Measurements from ENCODE around the gene MELK.

The MELK gene

GRCh38 chr9:36713515-36714490, 141.1 kb downstream of the MELK start:
- no peak overlapping the region for H3K4me3 Mint-ChIP-seq
- H3K27me3 Mint-ChIP-seq (ENCODE audit: low read depth, poor library complexity), result peaks cover 18% of the 10 kb centered on the region
- H3K9me3 Mint-ChIP-seq, result peaks cover 3% of the 10 kb centered on the region
- no peak for DNase-seq
- no peak overlapping the region for H3K27ac Mint-ChIP-seq
- H3K36me3 Mint-ChIP-seq (ENCODE audit: low read depth), result no peaks in the 10 kb centered on the region
- no peak for TF ChIP-seq CTCF (IDR thresholded peaks at IDR 0.05)
- no peaks in the 10 kb centered on the region for H3K4me1 Mint-ChIP-seq

GRCh38 chr9:36716496-36716895, 143.8 kb downstream of the MELK start:
- TF ChIP-seq CTCF (IDR thresholded peaks at IDR 0.05), result no peak
- Mint-ChIP-seq H3K27ac (no peak overlapping the region), H3K4me1 (no peaks in the 10 kb centered on the region), H3K9me3 (peaks cover 3% of the 10 kb centered on the region), H3K4me3 (no peak overlapping the region), H3K36me3 (ENCODE audit: low read depth) (no peaks in the 10 kb centered on the region), H3K27me3 (ENCODE audit: low read depth, poor library complexity) (peaks cover 15% of the 10 kb centered on the region)
- DNase-seq, result no peak

GRCh38 chr9:36717276-36717675, 144.6 kb downstream of the MELK start:
- TF ChIP-seq CTCF (IDR thresholded peaks at IDR 0.05), result no peak
- no peak overlapping the region for H3K27ac Mint-ChIP-seq
- H3K4me3 Mint-ChIP-seq, result no peak overlapping the region
- DNase-seq, result no peak
- no peaks in the 10 kb centered on the region for H3K4me1 Mint-ChIP-seq
- H3K9me3 Mint-ChIP-seq, result peaks cover 3% of the 10 kb centered on the region
- peaks cover 15% of the 10 kb centered on the region for H3K27me3 Mint-ChIP-seq (ENCODE audit: low read depth, poor library complexity)
- H3K36me3 Mint-ChIP-seq (ENCODE audit: low read depth), result no peaks in the 10 kb centered on the region

GRCh38 chr9:36718612-36719011, 145.9 kb downstream of the MELK start:
- Mint-ChIP-seq H3K4me3 (no peak overlapping the region), H3K36me3 (ENCODE audit: low read depth) (no peaks in the 10 kb centered on the region), H3K4me1 (no peaks in the 10 kb centered on the region), H3K9me3 (peaks cover under 1% of the 10 kb centered on the region), H3K27ac (no peak overlapping the region), H3K27me3 (ENCODE audit: low read depth, poor library complexity) (peaks cover 16% of the 10 kb centered on the region)
- TF ChIP-seq CTCF (IDR thresholded peaks at IDR 0.05), result no peak
- no peak for DNase-seq

DNA sequence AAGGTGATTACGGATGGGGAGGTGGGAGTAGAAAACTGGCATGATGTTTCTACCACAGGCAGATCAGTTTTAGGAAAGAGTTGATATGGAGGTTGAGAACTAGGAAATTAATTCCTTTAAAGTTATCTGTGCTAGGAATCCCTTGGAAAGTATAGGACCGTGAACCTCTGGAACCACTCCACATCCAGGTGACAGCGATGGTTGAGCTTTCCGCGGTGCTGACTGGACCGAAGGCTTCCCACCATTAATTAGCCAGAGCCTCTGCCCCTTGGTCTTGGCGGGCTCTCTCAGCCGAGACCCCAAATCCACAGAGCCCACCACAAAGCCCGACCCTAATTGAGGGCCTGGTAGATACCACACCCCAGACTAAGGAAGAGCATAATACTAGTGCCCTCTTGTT, 147.3 kb downstream of the MELK start:
- TF ChIP-seq CTCF (IDR thresholded peaks at IDR 0.05), result no peak
- DNase-seq, result no peak
- Mint-ChIP-seq H3K36me3 (ENCODE audit: low read depth) (no peaks in the 10 kb centered on the region), H3K27me3 (ENCODE audit: low read depth, poor library complexity) (peaks cover 14% of the 10 kb centered on the region), H3K9me3 (no peaks in the 10 kb centered on the region), H3K27ac (no peak overlapping the region), H3K4me1 (no peaks in the 10 kb centered on the region), H3K4me3 (no peak overlapping the region)
